ENCODE measurements around the gene SLC6A1.

The SLC6A1 gene

GRCh38 chr3:10992017-10992942 lies at the start of gene SLC6A1:
TSS of gene SLC6A1 (plus strand) at chr3:10992748. CDS start at chr3:11017212, 24,464 bp downstream.
- intact Hi-C loops (cut with DNase I), result no loop called here
- peak; percentile 46 to 93 (median 83) for DNase-seq

- intact Hi-C loops (cut with DNase I), result loop anchor here (1.0 to 10.0 kb wide), 3 partner anchors 80 to 193 kb away; no protein-coding TSS in a partner anchor
- no peak for DNase-seq
These were observed 47.7 kb upstream of the SLC6A1 start for GRCh38 chr3:10944866-10945265.

- intact Hi-C loops (cut with DNase I), result loop anchor here (1.0 to 10.0 kb wide), 2 partner anchors 79 to 114 kb away; no protein-coding TSS in a partner anchor
- peak; percentile 52 to 92 (median 82) for DNase-seq
These were observed 46.8 kb upstream of the SLC6A1 start for GRCh38 chr3:10945683-10946287.

GRCh38 chr3:10946526-10946925 lies 46.0 kb upstream of the SLC6A1 start:
- intact Hi-C loops (cut with DNase I), result loop anchor here (10.0 kb wide), 1 partner anchor 78 kb away; no protein-coding TSS in a partner anchor

GRCh38 chr3:10948326-10948725 lies 44.2 kb upstream of the SLC6A1 start:
- no peak for DNase-seq
- intact Hi-C loops (cut with DNase I), result loop anchor here (10.0 kb wide), 1 partner anchor 76 kb away; no protein-coding TSS in a partner anchor

More at GRCh38 chr3:10946526-10946925, 46.0 kb upstream of the SLC6A1 start:
- no peak for DNase-seq

GRCh38 chr3:10949197-10949596 lies 43.4 kb upstream of the SLC6A1 start:
- intact Hi-C loops (cut with DNase I), result loop anchor here (10.0 kb wide), 1 partner anchor 76 kb away; no protein-coding TSS in a partner anchor
- peak; percentile 47 to 88 (median 74) for DNase-seq

GRCh38 chr3:10950476-10951294 lies 41.9 kb upstream of the SLC6A1 start:
- intact Hi-C loops (cut with DNase I), result loop anchor here (5.0 kb wide), 1 partner anchor 37 kb away; no protein-coding TSS in a partner anchor
- peak in 41 of 42 donors; percentile 40 to 87 (median 69) for DNase-seq

GRCh38 chr3:10951295-10951926 lies 41.1 kb upstream of the SLC6A1 start:
- intact Hi-C loops (cut with DNase I), result loop anchor here (5.0 kb wide), 1 partner anchor 36 kb away; no protein-coding TSS in a partner anchor

GRCh38 chr3:10952525-10952924 lies 40.0 kb upstream of the SLC6A1 start:
- DNase-seq, result no peak

More at GRCh38 chr3:10951295-10951926, 41.1 kb upstream of the SLC6A1 start:
- DNase-seq, result no peak

DNA sequence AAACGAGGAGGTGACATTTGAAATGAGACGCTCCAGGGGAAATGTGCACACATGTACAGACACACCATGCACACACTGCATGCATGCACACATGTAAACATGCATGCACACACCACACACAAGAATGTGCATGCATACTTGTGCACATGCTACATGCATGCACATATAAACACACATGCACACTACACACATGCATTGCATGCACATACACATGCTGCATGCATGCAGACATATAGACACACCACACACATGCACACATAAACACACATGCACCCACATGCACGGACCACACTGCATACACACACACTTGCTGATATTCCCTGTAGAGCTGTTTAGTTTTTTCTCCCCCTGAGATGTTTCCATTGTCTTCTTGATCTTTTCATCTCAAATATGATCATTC lies 37.8 kb upstream of the SLC6A1 start:
- no peak for DNase-seq
- intact Hi-C loops (cut with DNase I), result loop anchor here (5.0 kb wide), 1 partner anchor 33 kb away; no protein-coding TSS in a partner anchor

More at GRCh38 chr3:10952525-10952924, 40.0 kb upstream of the SLC6A1 start:
- intact Hi-C loops (cut with DNase I), result loop anchor here (5.0 kb wide), 1 partner anchor 35 kb away; no protein-coding TSS in a partner anchor

GRCh38 chr3:10955711-10956453 lies 36.7 kb upstream of the SLC6A1 start:
- intact Hi-C loops (cut with DNase I), result no loop called here

GRCh38 chr3:10956531-10956930 lies 36.0 kb upstream of the SLC6A1 start:
- no peak for DNase-seq

More at GRCh38 chr3:10955711-10956453, 36.7 kb upstream of the SLC6A1 start:
- peak in 9 of 42 donors; percentile 18 to 71 (median 35) for DNase-seq

DNA sequence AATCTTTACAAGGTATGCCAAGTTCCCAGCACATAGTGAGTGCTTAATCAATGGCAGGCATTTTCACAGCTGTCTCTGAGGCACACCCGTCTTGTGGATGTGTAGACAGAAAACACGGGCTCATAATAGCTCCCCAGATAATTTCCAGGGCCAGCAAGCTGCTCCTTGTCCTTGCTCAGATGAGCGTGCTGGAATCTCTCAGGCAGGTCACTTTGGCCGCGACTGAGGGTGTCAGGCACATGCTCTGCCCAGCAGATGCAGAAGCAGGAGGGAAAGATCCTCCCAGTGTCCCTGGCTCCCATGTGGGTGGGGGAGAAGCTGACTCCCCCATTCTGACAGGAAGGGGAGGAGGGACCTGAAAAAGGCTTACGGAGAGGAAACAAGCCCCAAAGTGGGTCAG lies 35.6 kb upstream of the SLC6A1 start:
- no peak for DNase-seq
- intact Hi-C loops (cut with DNase I), result no loop called here

More at GRCh38 chr3:10956531-10956930, 36.0 kb upstream of the SLC6A1 start:
- intact Hi-C loops (cut with DNase I), result no loop called here

GRCh38 chr3:10957976-10958749 lies 34.4 kb upstream of the SLC6A1 start:
- intact Hi-C loops (cut with DNase I), result no loop called here
- peak in 28 of 42 donors; percentile 37 to 75 (median 52) for DNase-seq

DNA sequence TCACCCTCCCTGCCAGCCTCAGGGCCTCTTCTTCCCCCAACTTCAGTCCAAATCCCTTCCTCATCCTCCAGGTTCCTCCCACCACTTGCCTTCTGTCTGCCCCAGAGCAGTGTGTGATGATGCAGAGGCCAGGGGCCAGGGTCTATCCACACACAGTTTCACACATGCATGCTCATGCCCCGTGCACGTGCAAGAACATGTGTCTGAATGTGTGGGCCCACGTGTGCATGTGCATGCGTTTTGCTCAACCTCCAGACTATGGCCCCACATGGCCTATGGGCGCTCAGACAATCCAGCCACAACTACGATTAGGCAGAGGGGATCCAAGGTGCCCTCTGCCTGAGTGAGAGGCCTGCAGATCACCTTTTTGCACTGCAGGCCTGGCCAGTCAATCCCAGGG lies 32.3 kb upstream of the SLC6A1 start:
- DNase-seq, result no peak
- intact Hi-C loops (cut with DNase I), result no loop called here

DNA sequence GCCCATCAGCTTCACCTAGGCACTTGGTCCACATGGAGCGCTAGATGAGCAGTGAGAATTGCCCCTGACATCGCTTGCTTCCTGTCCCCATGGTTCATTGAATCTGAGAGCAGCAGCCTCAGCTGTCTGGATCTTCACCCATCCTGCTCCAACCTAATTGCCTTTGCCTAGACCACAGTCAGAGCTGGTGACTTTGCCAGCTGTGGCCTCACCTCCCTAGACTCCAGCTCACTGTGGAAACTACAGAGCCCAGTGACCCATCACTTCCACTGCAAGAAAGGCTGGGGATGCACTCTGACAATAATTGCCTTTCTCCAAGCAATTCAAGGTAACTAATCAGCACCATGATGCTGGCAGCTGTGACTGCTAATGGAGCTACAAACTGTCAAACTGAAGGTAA lies 30.6 kb upstream of the SLC6A1 start:
- no peak for DNase-seq
- intact Hi-C loops (cut with DNase I), result no loop called here
